Lung (tissue), 12 donors: ENCODE results near the gene COPZ2. TPM values are rescaled to one million over a fixed set of nuclear protein-coding genes. Genes with fewer than 3 reads are reported as not detected.

Experiments
- ATAC-seq: fragments of 200-7000 bp; cut with Tn5 transposase; one replicate; pipeline ENCODE4 v1.9.1; 2020; ENCODE audit warnings: moderate number of reproducible peaks; ENCODE audit not compliant: insufficient read depth, low FRiP score
- DNase-seq, 3 donors: peaks; one replicate each; pipeline ENCODE4 v3.0.0-alpha.2; 2013 to 2017
- H3K27ac ChIP-seq, 2 donors: one replicate each; pipeline ENCODE4 v1.5.1; 2013; ENCODE audit warnings: mild to moderate bottlenecking in 2 of 2, moderate library complexity in 2 of 2, control low read depth in 1 of 2, inconsistent platforms in 1 of 2, low read depth in 1 of 2, low read length in 1 of 2
- H3K27me3 ChIP-seq, 3 donors: one replicate each; pipeline ENCODE4 v1.5.1; 2013; ENCODE audit warnings: low read length in 2 of 3; ENCODE audit not compliant: control insufficient read depth in 3 of 3, insufficient read depth in 3 of 3
- H3K36me3 ChIP-seq, 4 donors: one replicate each; pipeline ENCODE4 v1.5.1; 2013; ENCODE audit warnings: low read length in 4 of 4, mild to moderate bottlenecking in 1 of 4, moderate library complexity in 1 of 4; ENCODE audit not compliant: control insufficient read depth in 4 of 4, insufficient read depth in 4 of 4
- H3K4me1 ChIP-seq, 5 donors: one replicate each; pipeline ENCODE4 v1.5.1; 2013; ENCODE audit warnings: low read length in 5 of 5, mild to moderate bottlenecking in 2 of 5, moderate library complexity in 1 of 5; ENCODE audit not compliant: control insufficient read depth in 5 of 5, insufficient read depth in 5 of 5
- H3K4me3 ChIP-seq: one replicate; pipeline ENCODE4 v1.5.1; 2013; ENCODE audit warnings: mild to moderate bottlenecking, control low read depth, moderate library complexity
- H3K9ac ChIP-seq, 2 donors: one replicate each; pipeline ENCODE4 v1.5.1; 2013; ENCODE audit warnings: low read length in 2 of 2, control low read depth in 1 of 2; ENCODE audit not compliant: insufficient read depth in 1 of 2
- H3K9me3 ChIP-seq, 4 donors: one replicate each; pipeline ENCODE4 v1.5.1; 2013; ENCODE audit warnings: low read length in 3 of 4, mild to moderate bottlenecking in 1 of 4, moderate library complexity in 1 of 4; ENCODE audit not compliant: control insufficient read depth in 4 of 4, insufficient read depth in 3 of 4
- CTCF ChIP-seq: IDR thresholded peaks from 2 replicates; pipeline ENCODE4 v1.5.1; 2012; ENCODE audit warnings: mild to moderate bottlenecking; ENCODE audit errors: control extremely low read depth, extremely low read depth
- WGBS, 2 donors: extraction: QIAGEN DNeasy Blood & Tissue Kit; methylation state at CpG; one replicate each; pipeline ENCODE4 v1.1.7; 2013; 5-methylcytosine and 5-hydroxymethylcytosine counted together
- polyA plus RNA-seq, 2 donors: library from polyadenylated mRNA; stranded (reverse); fragments of 200-250 nt; gene quantifications; one replicate each; pipeline ENCODE4 v1.2.1, GENCODE V29; 2013
- total RNA-seq, 2 donors: library from RNA; depleted of rRNA in 1 of 2; stranded (reverse); fragments of >200 nt in 1 of 2; gene quantifications; one replicate each; pipeline ENCODE4 v1.2.1, GENCODE V29; 2014 to 2021
- donor health status: control.
- donor health status: control.
- donor health status: Bipolar disorder and iron deficiency.
- donor health status: healthy.
- donor health status: DM: yes; HTN: yes; CAD: no.

COPZ2 gene
- total and polyA plus RNA-seq, 4 donors = 6.2 to 25.5 (median 11.6) TPM

DNA sequence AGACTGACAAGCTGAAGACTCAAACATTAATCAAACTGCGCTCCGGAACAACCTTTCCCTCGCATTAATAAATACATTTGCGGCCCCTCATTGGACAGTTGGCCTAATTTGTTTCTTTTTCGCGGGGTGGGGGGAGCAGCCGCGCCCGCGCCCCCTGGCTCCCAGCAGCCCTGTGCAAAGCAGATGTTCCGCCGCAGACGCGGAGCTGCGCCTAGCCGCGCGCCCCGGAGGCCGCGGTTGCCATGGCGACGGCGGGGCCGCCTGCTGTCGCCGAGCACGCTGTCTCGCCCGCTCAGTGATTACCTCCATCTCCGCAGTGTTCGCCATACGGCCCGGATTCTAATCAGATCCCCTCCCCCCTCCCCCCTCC lies 25.5 kb downstream of the COPZ2 start:
- 0 to 1% methylated on average over 30 to 34 of the region's 34 CpGs for WGBS, 2 donors
- Histone ChIP-seq H3K27ac (no peak overlapping the region), H3K36me3 (no peaks in the 10 kb centered on the region), H3K9me3 (no peaks in the 10 kb centered on the region), H3K27me3 (peaks cover 0 to 7% (median 0%) of the 10 kb centered on the region in 3 donors), H3K9ac (no peak overlapping the region), H3K4me1 (peaks cover 0 to 13% (median 4%) of the 10 kb centered on the region in 5 donors), H3K4me3 (no peak overlapping the region)
- ATAC-seq = no peak
- peak; percentile 67 to 82 (median 75) for DNase-seq
- TF ChIP-seq CTCF = no peak

- H3K27ac ChIP-seq = no peak overlapping the region
- DNase-seq = peak; percentile 32 to 52 (median 32)
- peak; percentile 15 for TF ChIP-seq CTCF
- H3K36me3 ChIP-seq = no peaks in the 10 kb centered on the region
- peaks cover 0 to 7% (median 0%) of the 10 kb centered on the region in 3 donors for H3K27me3 ChIP-seq
- WGBS, 2 donors = 2 to 6% methylated on average over 23 of the region's 23 CpGs
- ATAC-seq = no peak
- H3K4me3 ChIP-seq = no peak overlapping the region
- H3K9ac ChIP-seq = peak overlapping the region in 1 of 2 donors; percentile 55
- H3K9me3 ChIP-seq = no peaks in the 10 kb centered on the region
- peaks cover 0 to 13% (median 4%) of the 10 kb centered on the region in 5 donors for H3K4me1 ChIP-seq
Measured at GRCh38 chr17:48011405-48012150, 26.0 kb downstream of the COPZ2 start.

DNA sequence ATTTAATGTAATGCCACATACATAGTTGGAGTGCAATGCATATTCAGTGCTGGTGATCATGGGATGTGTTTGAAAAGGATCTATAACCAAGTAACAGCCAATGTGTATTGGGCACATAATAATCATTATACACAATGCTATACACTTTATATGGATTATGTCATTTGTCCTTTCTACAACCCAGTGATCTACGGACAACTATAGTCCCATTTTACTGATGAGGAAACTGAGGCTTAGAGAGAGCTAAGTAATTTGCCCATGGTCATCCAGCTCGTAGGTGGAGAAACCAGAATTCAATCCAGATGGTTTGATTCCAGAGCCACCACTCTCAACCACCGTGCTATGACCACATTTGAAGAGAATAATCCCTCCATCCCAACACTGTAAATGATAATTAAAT lies 27.4 kb downstream of the COPZ2 start:
- Histone ChIP-seq H3K4me1 (peaks cover 0 to 13% (median 4%) of the 10 kb centered on the region in 5 donors), H3K27me3 (peaks cover 0 to 7% (median 0%) of the 10 kb centered on the region in 3 donors)
- WGBS, 2 donors = 86 to 89% methylated on average over 3 of the region's 3 CpGs

More for the DNA sequence above, 27.4 kb downstream of the COPZ2 start:
- H3K4me3 ChIP-seq = no peak overlapping the region
- ATAC-seq (no peak), DNase-seq (no peak)
- no peak overlapping the region for H3K27ac ChIP-seq
- H3K9me3 ChIP-seq = no peaks in the 10 kb centered on the region
- no peaks in the 10 kb centered on the region for H3K36me3 ChIP-seq
- H3K9ac ChIP-seq = no peak overlapping the region
- no peak for TF ChIP-seq CTCF
